ENCODE results near the gene RAMP1. TPM values are rescaled to one million over a fixed set of nuclear protein-coding genes. Genes with fewer than 3 reads are reported as not detected.

RAMP1 gene
- total and polyA plus RNA-seq, 2 donors from 2014 or later = 8.8 to 17.3 TPM

DNA sequence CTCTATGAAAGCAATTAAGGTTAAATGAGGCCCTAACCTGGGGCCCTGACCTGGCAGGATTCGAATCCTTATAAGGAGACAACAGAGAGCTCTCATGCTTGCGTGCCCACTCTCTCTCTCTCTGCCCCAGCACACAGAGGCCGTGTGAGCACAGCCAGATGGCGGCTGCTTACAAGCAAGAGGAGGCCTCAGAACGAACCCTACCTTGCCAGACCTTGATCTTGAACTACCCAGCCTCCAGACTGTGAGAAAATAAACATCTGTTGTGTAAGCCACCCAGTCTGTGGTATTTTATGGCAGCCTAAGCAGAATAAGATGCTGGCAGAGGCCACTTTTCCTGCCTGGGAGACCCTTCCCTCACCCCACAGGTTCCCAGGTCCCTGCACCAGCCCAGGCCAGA is 102.2 kb downstream of the RAMP1 start:
- peaks cover 0 to 15% (median 0%) of the 10 kb centered on the region in 3 donors for H3K9me3 ChIP-seq (ENCODE audit: control insufficient read depth in 2 of 3, insufficient read depth in 1 of 3, low read length in 3 of 3)
- H3K9ac ChIP-seq (ENCODE audit: low read length in 3 of 3) = no peak overlapping the region
- intact Hi-C loops (cut with DNase I) = no loop called here
- no peak overlapping the region for H3K4me3 ChIP-seq (ENCODE audit: low read length in 3 of 3)
- no peak overlapping the region for H3K27ac ChIP-seq (ENCODE audit: low read depth in 2 of 2, low read length in 2 of 2)
- FAIRE-seq (no peak), DNase-seq (no peak)
- TF ChIP-seq CTCF (IDR thresholded peaks at IDR 0.05; ENCODE audit: borderline replicate concordance, extremely low read depth, insufficient read depth) = no peak
- no peaks in the 10 kb centered on the region for H3K36me3 ChIP-seq (ENCODE audit: control insufficient read depth in 2 of 3, insufficient read depth in 3 of 3, low read length in 3 of 3)
- H3K27me3 ChIP-seq (ENCODE audit: control insufficient read depth, insufficient read depth, low read length) = no peaks in the 10 kb centered on the region
- no peaks in the 10 kb centered on the region for H3K4me1 ChIP-seq (ENCODE audit: control insufficient read depth in 2 of 3, insufficient read depth in 2 of 3, low read depth in 1 of 3, low read length in 3 of 3)

Other genes starting within 250 kb of the RAMP1 start
- 204 TPM for gene LRRFIP1, start 232.0 kb upstream of the RAMP1 start, total RNA-seq
- gene LRRFIP1, start 232.0 kb upstream of the RAMP1 start, polyA plus RNA-seq (ENCODE audit: insufficient read depth, low read depth, low replicate concordance) = 39.1 TPM
- gene RBM44, start 60.8 kb upstream of the RAMP1 start, total RNA-seq = 0.72 TPM
- not detected for gene RBM44, start 60.8 kb upstream of the RAMP1 start, polyA plus RNA-seq (ENCODE audit: insufficient read depth, low read depth, low replicate concordance)
- gene UBE2F, start 107.4 kb downstream of the RAMP1 start, total RNA-seq = 34.5 TPM
- gene UBE2F, start 107.4 kb downstream of the RAMP1 start, polyA plus RNA-seq (ENCODE audit: insufficient read depth, low read depth, low replicate concordance) = 68.7 TPM
- 18.3 TPM for gene SCLY, start 201.4 kb downstream of the RAMP1 start, total RNA-seq
- gene SCLY, start 201.4 kb downstream of the RAMP1 start, polyA plus RNA-seq (ENCODE audit: insufficient read depth, low read depth, low replicate concordance) = 21.9 TPM
- 2.7 TPM for gene ESPNL, start 240.7 kb downstream of the RAMP1 start, total RNA-seq
- gene ESPNL, start 240.7 kb downstream of the RAMP1 start, polyA plus RNA-seq (ENCODE audit: insufficient read depth, low read depth, low replicate concordance) = 0.28 TPM

All from kidney (tissue), 14 donors.